Activated effector memory CD4-positive, alpha-beta T cell treated with Interleukin-2 at 50 U/mL for 16 hours (primary cell): ENCODE results near the gene GDF9.

Experiments used
- DNase-seq: peaks from one replicate; pipeline ENCODE4 v3.0.0-alpha.2; 2020

The GDF9 gene

GRCh38 chr5:132866342-132867045, at the start of gene GDF9, which contains the start of gene UQCRQ:
TSS of gene GDF9 (minus strand) at chr5:132866469. CDS start at chr5:132864533, 1,936 bp downstream.
TSS of gene UQCRQ (plus strand) at chr5:132866642. CDS start at chr5:132866882, 240 bp downstream.
- DNase-seq = peak; percentile 83

GRCh38 chr5:132915681-132916080, 49.4 kb upstream of the GDF9 start:
- DNase-seq = no peak

- DNase-seq = no peak
Measured at GRCh38 chr5:132909702-132910101, 43.4 kb upstream of the GDF9 start.

- no peak for DNase-seq
Measured at GRCh38 chr5:132907161-132907560, 40.9 kb upstream of the GDF9 start.

GRCh38 chr5:132905938-132906337, 39.7 kb upstream of the GDF9 start:
- DNase-seq = no peak

GRCh38 chr5:132901730-132902129, 35.5 kb upstream of the GDF9 start:
- DNase-seq = no peak

- no peak for DNase-seq
Measured at GRCh38 chr5:132901036-132901435, 34.8 kb upstream of the GDF9 start.

GRCh38 chr5:132898094-132898493, 31.8 kb upstream of the GDF9 start:
- no peak for DNase-seq

- DNase-seq = no peak
Measured at GRCh38 chr5:132896685-132897084, 30.4 kb upstream of the GDF9 start.

GRCh38 chr5:132895719-132896305, 29.5 kb upstream of the GDF9 start:
- DNase-seq = no peak

GRCh38 chr5:132890817-132891216, 24.5 kb upstream of the GDF9 start:
- no peak for DNase-seq

GRCh38 chr5:132889501-132889900, 23.2 kb upstream of the GDF9 start:
- DNase-seq = no peak

- DNase-seq = no peak
Measured at GRCh38 chr5:132887283-132887682, 21.0 kb upstream of the GDF9 start.

GRCh38 chr5:132886064-132886823, 20.0 kb upstream of the GDF9 start:
- DNase-seq = no peak

- no peak for DNase-seq
Measured at GRCh38 chr5:132884548-132884947, 18.3 kb upstream of the GDF9 start.

GRCh38 chr5:132883261-132883834, 17.1 kb upstream of the GDF9 start:
- no peak for DNase-seq

- no peak for DNase-seq
Measured at GRCh38 chr5:132877938-132878337, 11.7 kb upstream of the GDF9 start.

- DNase-seq = no peak
Measured at GRCh38 chr5:132877466-132877865, 11.2 kb upstream of the GDF9 start.

GRCh38 chr5:132876020-132876759, 9.9 kb upstream of the GDF9 start:
- no peak for DNase-seq

- no peak for DNase-seq
Measured at GRCh38 chr5:132873930-132874271, 7.6 kb upstream of the GDF9 start.

- no peak for DNase-seq
Measured at GRCh38 chr5:132873119-132873929, 7.1 kb upstream of the GDF9 start, which contains the start of gene LEAP2. TSS of gene LEAP2 (plus strand) at chr5:132873668. CDS start at chr5:132873695, 27 bp downstream.

GRCh38 chr5:132872788-132873118, 6.5 kb upstream of the GDF9 start:
- no peak for DNase-seq
